Stomach (tissue), 4 donors: ENCODE results near the gene HTR2A.

Experiments
- POLR2A ChIP-seq, 4 donors: fragments of 450-650 bp; IDR thresholded peaks; one replicate each; pipeline ENCODE4 v1.6.1; 2016; ENCODE audit warnings: antibody characterized with exemption in 4 of 4, control low read depth in 2 of 4, mild to moderate bottlenecking in 1 of 4, moderate library complexity in 1 of 4
- POLR2AphosphoS5 ChIP-seq, 3 donors: sonication (generic); formaldehyde crosslinking; IDR thresholded peaks; one replicate each; pipeline ENCODE4 v1.6.1; 2016; ENCODE audit warnings: antibody characterized with exemption in 3 of 3
- TF ChIP-seq, protein P1 (sequence below), 7 experiments: fragments of 450-650 bp in 4 of 7; fragments of 200-600 bp in 3 of 7; sonication (generic) in 3 of 7; IDR thresholded peaks; one replicate each; pipeline ENCODE4 v1.5.1; 2016 to 2019; ENCODE audit warnings: antibody characterized with exemption in 7 of 7, control low read depth in 2 of 7, mild to moderate bottlenecking in 1 of 7

- TF ChIP-seq POLR2AphosphoS5 (IDR thresholded peaks at IDR 0.05) (no peak), POLR2A (IDR thresholded peaks at IDR 0.05) (no peak)
- TF ChIP-seq, protein P1, sequence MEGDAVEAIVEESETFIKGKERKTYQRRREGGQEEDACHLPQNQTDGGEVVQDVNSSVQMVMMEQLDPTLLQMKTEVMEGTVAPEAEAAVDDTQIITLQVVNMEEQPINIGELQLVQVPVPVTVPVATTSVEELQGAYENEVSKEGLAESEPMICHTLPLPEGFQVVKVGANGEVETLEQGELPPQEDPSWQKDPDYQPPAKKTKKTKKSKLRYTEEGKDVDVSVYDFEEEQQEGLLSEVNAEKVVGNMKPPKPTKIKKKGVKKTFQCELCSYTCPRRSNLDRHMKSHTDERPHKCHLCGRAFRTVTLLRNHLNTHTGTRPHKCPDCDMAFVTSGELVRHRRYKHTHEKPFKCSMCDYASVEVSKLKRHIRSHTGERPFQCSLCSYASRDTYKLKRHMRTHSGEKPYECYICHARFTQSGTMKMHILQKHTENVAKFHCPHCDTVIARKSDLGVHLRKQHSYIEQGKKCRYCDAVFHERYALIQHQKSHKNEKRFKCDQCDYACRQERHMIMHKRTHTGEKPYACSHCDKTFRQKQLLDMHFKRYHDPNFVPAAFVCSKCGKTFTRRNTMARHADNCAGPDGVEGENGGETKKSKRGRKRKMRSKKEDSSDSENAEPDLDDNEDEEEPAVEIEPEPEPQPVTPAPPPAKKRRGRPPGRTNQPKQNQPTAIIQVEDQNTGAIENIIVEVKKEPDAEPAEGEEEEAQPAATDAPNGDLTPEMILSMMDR (IDR thresholded peaks at IDR 0.05), result no peak
Measured at GRCh38 chr13:46893221-46893740, 3.6 kb downstream of the HTR2A start.
